KBM-7 (cell line): Measurements from ENCODE around the gene ATP5PF.
"Not testable (repeated sequence)": the region's sequence is repeated elsewhere in the genome, so short reads cannot be mapped to it uniquely, and the experiment has no call there.

Source experiments
- DNase-seq: peaks from one replicate; pipeline ENCODE4 v3.0.0-alpha.2; 2015
- in situ Hi-C: fragments of 300-500 bp; cut with MboI; formaldehyde crosslinking; loops from 2 replicates; pipeline ENCODE4 v1.14.3; 2020; ENCODE audit warnings: low sequenced_read_pairs, low pct_unique_long_range_greater_than_20kb, mixed read lengths

ATP5PF gene

GRCh38 chr21:25733859-25734653 is 648 bp downstream of the ATP5PF start:
- peak; percentile 47 for DNase-seq
- in situ Hi-C loops: no loop called here

GRCh38 chr21:25732091-25732760 is 2.5 kb downstream of the ATP5PF start:
- in situ Hi-C loops: no loop called here
- DNase-seq: no peak

- in situ Hi-C loops: no loop called here
- DNase-seq: peak; percentile 53
Measured at GRCh38 chr21:25722631-25723030, 12.1 kb downstream of the ATP5PF start.

- in situ Hi-C loops: no loop called here
- no peak for DNase-seq
Measured at GRCh38 chr21:25721987-25722386, 12.7 kb downstream of the ATP5PF start.

GRCh38 chr21:25717491-25718147 is 17.1 kb downstream of the ATP5PF start:
- DNase-seq: peak; percentile 35
- in situ Hi-C loops: no loop called here

GRCh38 chr21:25714066-25714465 is 20.6 kb downstream of the ATP5PF start:
- in situ Hi-C loops: not testable (repeated sequence)

GRCh38 chr21:25710550-25710949 is 24.2 kb downstream of the ATP5PF start:
- no peak for DNase-seq
- in situ Hi-C loops: no loop called here

More at GRCh38 chr21:25714066-25714465, 20.6 kb downstream of the ATP5PF start:
- DNase-seq: not testable (repeated sequence)

- in situ Hi-C loops: no loop called here
- peak; percentile 17 for DNase-seq
Measured at GRCh38 chr21:25709684-25710265, 24.9 kb downstream of the ATP5PF start.

GRCh38 chr21:25708467-25709065 is 26.1 kb downstream of the ATP5PF start:
- in situ Hi-C loops: no loop called here
- DNase-seq: peak; percentile 55

GRCh38 chr21:25701529-25701928 is 33.2 kb downstream of the ATP5PF start:
- in situ Hi-C loops: no loop called here
- DNase-seq: peak; percentile 9

GRCh38 chr21:25700741-25701140 is 34.0 kb downstream of the ATP5PF start:
- in situ Hi-C loops: no loop called here
- DNase-seq: no peak

- DNase-seq, in situ Hi-C loops: not testable (repeated sequence)
Measured at GRCh38 chr21:25695461-25695860, 39.2 kb downstream of the ATP5PF start.

- in situ Hi-C loops: no loop called here
- no peak for DNase-seq
Measured at GRCh38 chr21:25691976-25692375, 42.7 kb downstream of the ATP5PF start.

- in situ Hi-C loops: no loop called here
- no peak for DNase-seq
Measured at GRCh38 chr21:25689226-25689625, 45.5 kb downstream of the ATP5PF start.

GRCh38 chr21:25688275-25689155 is 46.2 kb downstream of the ATP5PF start:
- in situ Hi-C loops: no loop called here
- no peak for DNase-seq

- DNase-seq: no peak
- in situ Hi-C loops: no loop called here
Measured at GRCh38 chr21:25687787-25688186, 46.9 kb downstream of the ATP5PF start.

GRCh38 chr21:25682382-25682781 is 52.3 kb downstream of the ATP5PF start:
- no peak for DNase-seq
- in situ Hi-C loops: no loop called here

- in situ Hi-C loops: no loop called here
- no peak for DNase-seq
Measured at GRCh38 chr21:25676451-25676850, 58.3 kb downstream of the ATP5PF start.
